Memory B cell (primary cell): ENCODE data around the gene ANKRD36C.
"Not testable (repeated sequence)": the region's sequence is repeated elsewhere in the genome, so short reads cannot be mapped to it uniquely, and the experiment has no call there.

ENCODE experiments used
- ATAC-seq: fragments of 150-1000 bp; cut with Tn5 transposase; 2 replicates; pipeline ENCODE4 v1.10.0; 2021; ENCODE audit warnings: low read depth, mild to moderate bottlenecking, moderate library complexity
- DNase-seq, 2 donors: peaks; one replicate each; pipeline ENCODE4 v3.0.0; 2022; ENCODE audit warnings: low spot score in 2 of 2
- H3K27ac Mint-ChIP-seq: one replicate; pipeline ENCODE4 v1.8.0; 2022; ENCODE audit warnings: mild to moderate bottlenecking, moderate library complexity, mixed read lengths
- H3K27me3 Mint-ChIP-seq: one replicate; pipeline ENCODE4 v1.8.0; 2022; ENCODE audit warnings: mixed read lengths
- H3K36me3 Mint-ChIP-seq: one replicate; pipeline ENCODE4 v1.8.0; 2022; ENCODE audit warnings: mild to moderate bottlenecking, mixed read lengths
- H3K4me1 Mint-ChIP-seq: one replicate; pipeline ENCODE4 v1.8.0; 2022; ENCODE audit warnings: mixed read lengths
- H3K4me3 Mint-ChIP-seq: one replicate; pipeline ENCODE4 v1.8.0; 2022; ENCODE audit warnings: mild to moderate bottlenecking, moderate library complexity, mixed read lengths
- H3K9me3 Mint-ChIP-seq: one replicate; pipeline ENCODE4 v1.8.0; 2022; ENCODE audit warnings: mixed read lengths

ANKRD36C gene

DNA sequence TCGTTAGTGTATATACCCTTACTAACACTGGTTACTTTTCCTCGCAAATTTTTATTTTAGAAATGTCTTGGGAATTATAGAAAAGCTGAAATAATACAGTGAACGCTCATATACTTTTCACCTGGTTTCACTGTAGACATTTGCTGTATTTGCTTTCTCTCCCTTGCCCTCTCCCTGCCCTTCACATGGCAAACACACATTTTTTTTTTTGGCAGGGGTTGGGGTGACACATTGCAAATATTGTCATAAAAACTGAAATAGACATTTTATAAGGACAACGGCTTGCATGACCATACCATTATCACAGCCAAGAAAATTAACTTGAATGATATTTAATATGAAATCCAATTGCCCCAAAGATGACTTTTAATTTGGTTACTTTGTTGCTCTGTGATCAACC is 24.7 kb upstream of the ANKRD36C start:
- H3K27ac Mint-ChIP-seq, ATAC-seq, H3K9me3 Mint-ChIP-seq, H3K4me3 Mint-ChIP-seq, H3K36me3 Mint-ChIP-seq, DNase-seq, H3K27me3 Mint-ChIP-seq, H3K4me1 Mint-ChIP-seq: not testable (repeated sequence)

DNA sequence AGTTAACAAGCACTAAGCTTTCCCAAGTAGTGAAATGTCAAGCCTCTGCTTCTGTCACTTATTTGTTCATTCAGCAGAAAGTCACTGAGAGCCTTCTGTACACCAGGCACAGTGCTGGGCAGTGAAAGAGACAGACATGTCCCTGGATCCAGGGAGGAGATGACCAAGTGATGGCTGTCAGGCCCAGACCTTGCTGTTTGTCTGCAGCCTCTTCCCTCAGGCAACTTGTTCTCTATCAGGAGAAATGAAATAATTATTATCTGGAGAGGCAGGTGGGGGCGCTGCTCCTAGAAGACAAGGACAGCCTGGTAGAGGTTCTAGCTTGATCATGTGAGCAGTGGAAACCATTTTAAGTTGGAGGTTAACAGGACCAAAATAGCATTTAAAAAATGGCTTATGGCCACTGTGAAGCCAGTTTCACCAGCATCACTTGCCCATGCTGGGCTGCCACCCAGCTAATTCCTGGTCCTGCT is 21.2 kb upstream of the ANKRD36C start:
- not testable (repeated sequence) for H3K9me3 Mint-ChIP-seq, H3K4me3 Mint-ChIP-seq, ATAC-seq, DNase-seq, H3K27me3 Mint-ChIP-seq, H3K27ac Mint-ChIP-seq, H3K36me3 Mint-ChIP-seq, H3K4me1 Mint-ChIP-seq

DNA sequence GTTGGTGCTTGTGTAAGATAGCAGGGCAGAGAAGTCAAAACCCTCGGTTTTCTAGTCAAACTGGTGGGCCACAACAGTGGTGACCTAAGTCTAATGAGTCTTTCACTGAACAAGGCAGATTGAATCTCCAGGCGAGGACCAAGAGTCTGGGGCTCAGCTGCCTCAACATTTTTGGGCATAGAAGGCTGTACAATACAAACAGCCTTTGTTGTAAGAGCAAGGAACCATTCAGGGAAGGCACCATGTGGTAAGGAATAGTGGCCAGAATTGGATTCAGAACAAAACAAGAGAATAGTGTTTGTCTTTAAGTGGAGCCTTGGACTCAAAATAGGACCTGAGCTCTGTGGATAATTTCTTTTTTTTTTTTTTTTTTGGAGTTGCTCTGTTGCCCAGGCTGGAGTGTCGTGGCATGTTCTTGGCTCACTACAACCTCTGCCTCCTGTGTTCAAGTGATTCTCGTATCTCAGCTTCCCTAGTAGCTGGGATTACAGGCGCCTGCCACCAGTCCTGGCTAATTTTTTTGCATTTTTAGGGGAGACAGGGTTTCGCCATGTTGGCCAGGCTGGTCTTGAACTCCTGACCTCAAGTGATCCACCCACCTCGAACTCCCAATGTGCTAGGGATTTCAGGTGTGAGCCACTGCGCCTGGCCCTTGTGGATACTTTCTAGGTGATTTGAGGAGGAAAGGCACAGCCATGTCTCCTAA is 20.6 kb upstream of the ANKRD36C start:
- not testable (repeated sequence) for H3K36me3 Mint-ChIP-seq, H3K4me1 Mint-ChIP-seq, H3K9me3 Mint-ChIP-seq, DNase-seq, H3K27me3 Mint-ChIP-seq, H3K4me3 Mint-ChIP-seq, ATAC-seq
- peak overlapping the region; percentile 53 for H3K27ac Mint-ChIP-seq

DNA sequence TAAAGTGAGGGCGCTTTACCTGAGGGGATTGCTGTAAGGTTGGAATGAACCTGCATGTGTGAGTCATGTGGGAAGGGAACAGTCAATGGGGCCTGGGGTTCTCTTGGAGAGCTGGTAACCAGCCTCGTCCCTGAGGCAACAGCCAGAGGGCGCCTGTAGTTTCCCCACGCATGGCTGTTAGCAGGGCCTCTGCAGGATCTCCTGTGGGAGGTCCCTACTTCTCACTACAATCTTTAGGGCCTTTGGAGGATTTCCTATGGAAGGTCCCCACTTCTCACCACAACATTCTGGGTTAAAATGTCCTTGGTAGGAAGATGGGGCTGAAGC is 19.5 kb upstream of the ANKRD36C start:
- not testable (repeated sequence) for H3K9me3 Mint-ChIP-seq, H3K27me3 Mint-ChIP-seq, ATAC-seq, H3K36me3 Mint-ChIP-seq, H3K4me1 Mint-ChIP-seq, H3K27ac Mint-ChIP-seq, DNase-seq
- peak overlapping the region; percentile 49 for H3K4me3 Mint-ChIP-seq

DNA sequence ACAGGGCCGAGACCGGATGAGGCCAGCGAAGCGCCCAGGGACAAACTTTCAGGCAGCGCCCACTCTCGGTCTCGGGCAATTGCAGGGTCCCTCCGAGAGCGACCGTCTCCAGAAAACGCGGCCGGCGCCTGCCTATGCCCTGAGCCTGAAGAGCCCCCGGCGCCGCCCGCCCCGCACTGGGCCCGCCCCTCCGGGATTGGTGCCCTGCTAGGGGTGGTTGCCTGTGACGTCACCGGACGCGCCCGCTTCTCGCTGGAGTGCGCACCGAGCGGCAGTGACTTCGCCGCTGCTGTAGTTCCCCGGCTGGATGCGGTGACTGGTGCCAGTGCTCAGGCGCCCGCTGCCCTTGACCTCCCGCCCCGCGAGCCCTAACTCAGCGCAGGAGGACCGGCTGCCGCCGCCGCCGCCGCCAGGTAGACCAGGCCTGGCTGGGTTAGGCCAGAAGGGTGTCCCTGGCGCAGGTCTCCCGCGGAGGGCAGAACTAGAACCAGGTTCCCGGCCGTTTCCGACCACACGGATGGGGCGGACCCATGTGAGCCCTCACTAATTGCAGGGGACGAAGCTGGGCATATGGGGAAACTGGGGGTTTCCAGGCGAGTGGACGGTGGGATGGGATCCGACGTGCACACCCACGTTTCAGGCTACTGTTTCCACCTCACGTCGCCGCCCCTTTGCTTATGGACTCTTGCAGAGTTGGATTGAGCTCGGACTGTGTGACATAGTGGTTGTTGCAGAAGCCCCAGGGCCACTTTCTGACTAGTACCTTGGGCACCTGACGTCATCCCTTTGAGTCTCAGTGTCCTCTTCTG is 18.9 kb upstream of the ANKRD36C start:
- H3K4me1 Mint-ChIP-seq, H3K9me3 Mint-ChIP-seq, H3K27me3 Mint-ChIP-seq, H3K36me3 Mint-ChIP-seq: not testable (repeated sequence)
- ATAC-seq (peak; percentile 98), DNase-seq (peak; percentile 90 to 93)
- Mint-ChIP-seq H3K4me3 (peak overlapping the region; percentile 78), H3K27ac (peak overlapping the region; percentile 90)

DNA sequence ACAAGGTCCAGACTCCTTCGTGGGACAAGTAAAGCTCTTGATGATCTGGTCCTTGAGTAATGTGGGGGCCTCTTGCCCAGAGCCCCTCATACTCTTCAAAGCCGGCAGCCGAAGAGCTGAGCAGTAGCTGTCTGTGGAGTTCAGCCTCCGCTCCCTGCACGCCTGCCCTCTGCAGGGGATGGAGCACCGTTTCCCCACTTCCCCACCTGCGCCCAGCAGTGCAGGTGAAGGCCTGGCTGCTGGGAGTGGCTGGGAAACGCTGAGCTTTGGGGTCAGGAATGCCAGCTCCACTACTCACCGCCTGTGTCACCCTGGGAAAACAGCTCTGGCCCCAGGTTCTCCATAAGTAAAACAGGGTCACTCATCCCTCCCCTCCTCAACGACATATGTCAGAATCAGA is 18.2 kb upstream of the ANKRD36C start:
- peak overlapping the region; percentile 90 for H3K27ac Mint-ChIP-seq

DNA sequence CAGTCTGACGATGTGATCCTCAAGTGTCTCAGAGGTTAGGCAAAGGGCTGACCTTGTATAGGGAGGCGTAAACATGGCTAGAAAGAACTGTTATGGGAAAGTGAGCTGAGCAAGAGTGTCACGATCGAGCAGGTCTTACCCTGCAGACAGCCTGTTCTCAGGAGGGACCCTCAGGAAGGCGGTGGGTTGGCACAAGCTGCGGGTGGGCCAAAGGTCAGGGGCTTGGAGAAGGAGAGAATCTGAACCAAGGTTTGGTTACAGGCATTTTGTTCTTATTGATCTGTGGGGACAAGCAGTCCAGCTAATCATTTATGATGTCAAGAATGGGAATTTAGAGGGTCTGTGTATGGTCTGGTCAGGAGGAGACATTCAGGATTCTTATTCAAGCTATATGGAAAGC is 16.4 kb upstream of the ANKRD36C start:
- H3K9me3 Mint-ChIP-seq, H3K4me3 Mint-ChIP-seq, H3K27ac Mint-ChIP-seq, H3K4me1 Mint-ChIP-seq, H3K36me3 Mint-ChIP-seq, DNase-seq, ATAC-seq: not testable (repeated sequence)
- peaks cover 10% of the 10 kb centered on the region for H3K27me3 Mint-ChIP-seq

More for the DNA sequence above, 18.2 kb upstream of the ANKRD36C start:
- H3K9me3 Mint-ChIP-seq, H3K27me3 Mint-ChIP-seq, DNase-seq, ATAC-seq, H3K4me1 Mint-ChIP-seq, H3K36me3 Mint-ChIP-seq: not testable (repeated sequence)
- H3K4me3 Mint-ChIP-seq, result peak overlapping the region; percentile 78

DNA sequence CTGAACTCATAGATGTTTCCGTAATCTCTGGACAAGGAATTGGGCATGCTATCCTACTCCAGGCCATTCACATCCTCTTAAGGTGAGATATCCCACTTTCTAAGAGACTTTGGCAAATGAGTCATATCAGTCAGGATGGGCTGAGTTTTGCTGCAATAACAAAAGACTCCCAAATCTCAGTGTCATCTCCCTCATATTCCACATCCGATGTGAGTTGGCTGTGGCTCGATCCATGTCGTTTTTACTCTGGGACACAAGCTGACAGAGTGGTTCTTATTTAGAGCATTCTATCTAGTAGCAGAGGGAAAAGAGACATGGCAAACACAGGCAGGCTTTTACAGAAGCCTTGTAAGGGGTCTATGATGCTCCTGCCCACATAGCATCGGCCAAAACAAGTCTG is 14.6 kb upstream of the ANKRD36C start:
- H3K36me3 Mint-ChIP-seq, H3K4me3 Mint-ChIP-seq, H3K9me3 Mint-ChIP-seq, DNase-seq, ATAC-seq, H3K27ac Mint-ChIP-seq, H3K4me1 Mint-ChIP-seq: not testable (repeated sequence)
- H3K27me3 Mint-ChIP-seq, result peaks cover 10% of the 10 kb centered on the region

DNA sequence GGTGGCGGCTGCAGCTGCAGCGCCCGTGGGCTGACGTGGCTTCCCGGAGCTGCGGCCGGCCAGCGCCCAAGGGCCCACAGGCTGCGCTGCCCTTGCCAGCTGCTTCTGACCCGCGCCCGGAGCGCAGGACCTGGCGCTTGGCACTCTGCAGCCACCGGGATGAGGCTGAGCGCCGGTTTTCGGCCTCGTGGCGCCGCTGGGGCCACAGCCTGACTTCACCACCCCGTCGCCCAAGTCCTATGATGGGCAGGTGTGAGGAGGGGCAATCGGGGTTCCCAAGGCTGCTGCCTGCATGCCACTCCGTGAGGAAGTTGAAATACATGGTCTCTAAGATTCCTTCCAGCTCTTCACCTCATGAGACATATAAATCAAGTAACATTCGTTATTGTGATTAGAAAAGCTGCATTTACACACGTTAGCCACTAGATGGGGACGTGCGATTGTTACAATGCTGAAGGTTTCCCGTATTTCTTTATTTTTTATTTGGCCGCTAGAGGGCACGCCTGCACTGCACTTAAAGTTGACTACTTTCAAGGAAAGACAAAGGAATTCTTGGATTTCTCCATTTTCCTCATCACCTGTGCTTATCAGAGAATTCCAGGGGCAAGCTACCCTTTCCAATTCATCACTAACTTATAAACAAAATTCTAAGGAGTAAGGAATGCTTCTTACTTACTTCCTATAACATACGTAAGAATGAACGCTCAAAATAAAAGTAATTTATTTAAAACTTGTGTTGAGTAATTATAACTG is 1.1 kb upstream of the ANKRD36C start:
- H3K36me3 Mint-ChIP-seq, result not testable (repeated sequence)
- ATAC-seq, result peak; percentile 52

DNA sequence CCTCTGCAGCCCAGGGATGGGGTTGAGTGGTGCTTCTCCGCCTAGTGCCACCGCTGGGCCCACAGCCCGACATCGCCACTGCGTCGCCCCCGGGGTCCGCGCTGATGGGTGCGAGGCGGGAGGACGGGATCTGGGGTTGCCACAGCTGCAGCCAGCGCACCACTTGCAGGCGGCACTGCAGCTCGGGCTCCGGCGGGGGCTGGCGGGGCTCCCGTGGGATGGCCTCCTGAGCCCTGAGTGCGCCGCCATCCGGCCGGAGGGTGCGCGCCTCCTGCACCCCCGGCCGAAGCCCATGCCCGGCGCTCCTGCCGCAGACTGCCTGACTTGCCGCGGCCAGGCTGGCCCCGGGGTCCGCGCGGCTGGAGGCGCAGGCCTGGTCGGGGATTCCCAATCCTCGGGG is 478 bp upstream of the ANKRD36C start:
- ATAC-seq, result peak; percentile 41
- H3K4me1 Mint-ChIP-seq, DNase-seq, H3K9me3 Mint-ChIP-seq, H3K36me3 Mint-ChIP-seq: not testable (repeated sequence)
- H3K27ac Mint-ChIP-seq, result peak overlapping the region; percentile 97
- peak overlapping the region; percentile 95 for H3K4me3 Mint-ChIP-seq
- H3K27me3 Mint-ChIP-seq, result peaks cover 11% of the 10 kb centered on the region

More for the DNA sequence above, 1.1 kb upstream of the ANKRD36C start:
- H3K4me1 Mint-ChIP-seq, H3K9me3 Mint-ChIP-seq: not testable (repeated sequence)
- H3K27me3 Mint-ChIP-seq, result peaks cover 11% of the 10 kb centered on the region
- DNase-seq, result peak; percentile 54 to 68
- H3K4me3 Mint-ChIP-seq, result peak overlapping the region; percentile 95
- H3K27ac Mint-ChIP-seq, result peak overlapping the region; percentile 97

DNA sequence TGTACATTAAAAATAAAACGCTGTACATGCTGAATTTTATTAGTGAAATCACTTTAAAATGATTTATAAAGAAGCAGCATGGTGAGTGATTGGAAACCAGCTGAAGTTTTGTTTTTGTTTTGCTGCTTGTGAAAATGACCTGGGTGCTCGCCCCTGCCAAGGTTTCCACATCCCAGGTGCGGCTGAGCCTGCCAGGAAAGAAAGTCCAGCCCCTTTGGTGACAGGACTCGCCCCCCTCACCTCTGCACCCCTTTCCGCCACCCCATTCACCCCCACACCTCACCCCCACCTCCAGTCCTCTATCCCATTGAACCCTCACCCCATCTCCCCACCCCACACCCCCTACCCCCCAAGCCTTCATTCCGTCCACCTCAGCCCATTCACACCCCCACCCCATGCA is 740 bp downstream of the ANKRD36C start:
- not testable (repeated sequence) for DNase-seq, H3K9me3 Mint-ChIP-seq, H3K4me1 Mint-ChIP-seq, ATAC-seq, H3K27me3 Mint-ChIP-seq, H3K36me3 Mint-ChIP-seq
- Mint-ChIP-seq H3K4me3 (peak overlapping the region; percentile 68), H3K27ac (peak overlapping the region; percentile 97)

DNA sequence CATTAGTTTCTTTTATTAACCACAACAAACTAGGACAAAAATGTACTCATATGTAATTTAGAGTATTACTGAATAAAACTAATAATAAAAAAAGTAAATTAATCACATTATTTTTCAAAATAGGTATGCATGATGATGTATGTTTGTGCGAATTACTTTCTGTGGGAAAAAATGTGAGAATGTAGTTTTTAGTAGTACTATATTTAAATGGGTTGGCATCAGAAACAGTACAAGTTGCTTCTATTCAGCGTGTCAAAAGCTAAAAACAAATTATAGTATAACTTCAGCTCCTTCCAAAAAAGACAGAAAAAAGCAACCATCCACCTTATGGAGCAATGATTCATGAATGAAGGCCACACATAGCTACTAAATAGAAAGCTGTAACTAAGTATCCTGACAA is 40.0 kb downstream of the ANKRD36C start:
- not testable (repeated sequence) for H3K27me3 Mint-ChIP-seq, H3K27ac Mint-ChIP-seq, H3K4me1 Mint-ChIP-seq, DNase-seq, H3K4me3 Mint-ChIP-seq, H3K9me3 Mint-ChIP-seq, ATAC-seq
- peaks cover 13% of the 10 kb centered on the region for H3K36me3 Mint-ChIP-seq

DNA sequence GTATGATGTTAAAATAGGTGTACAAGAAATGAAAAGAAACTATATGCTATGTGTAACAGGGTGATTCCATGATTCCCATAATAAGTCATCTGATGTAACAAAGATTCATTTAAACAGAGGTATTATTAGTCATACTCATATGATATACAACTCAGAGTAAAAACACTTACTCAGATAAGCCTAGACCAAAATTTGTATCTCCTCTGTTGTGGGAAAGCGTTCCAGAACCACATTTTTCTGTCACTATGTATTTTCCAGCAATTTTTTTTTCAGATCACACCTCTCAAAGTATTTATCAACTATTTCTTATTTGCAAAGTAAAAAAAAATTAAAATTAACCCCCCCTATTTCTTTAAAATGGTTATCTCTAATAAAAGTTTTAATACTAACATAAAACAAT is 43.6 kb downstream of the ANKRD36C start:
- not testable (repeated sequence) for H3K4me3 Mint-ChIP-seq, H3K27me3 Mint-ChIP-seq, H3K27ac Mint-ChIP-seq, ATAC-seq, H3K4me1 Mint-ChIP-seq, DNase-seq, H3K9me3 Mint-ChIP-seq
- H3K36me3 Mint-ChIP-seq, result peaks cover 15% of the 10 kb centered on the region

DNA sequence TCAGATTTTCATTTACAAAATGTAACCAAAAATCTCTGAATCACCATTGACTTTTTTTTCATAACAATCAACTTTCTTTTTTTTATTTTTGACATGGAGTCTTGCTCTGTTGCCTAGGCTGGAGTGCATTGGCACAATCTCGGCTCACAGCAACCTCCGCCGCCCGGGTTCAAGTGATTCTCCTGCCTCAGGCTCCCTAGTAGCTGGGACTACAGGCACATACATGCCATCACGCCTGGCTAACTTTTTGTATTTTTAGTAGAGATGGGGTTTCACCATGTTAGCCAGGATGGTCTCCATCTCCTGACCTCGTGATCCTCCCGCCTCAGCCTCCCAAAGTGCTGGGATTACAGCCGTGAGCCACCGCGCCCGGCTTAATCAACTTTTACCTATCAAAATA is 51.7 kb downstream of the ANKRD36C start:
- not testable (repeated sequence) for DNase-seq, H3K4me3 Mint-ChIP-seq, H3K4me1 Mint-ChIP-seq, H3K27me3 Mint-ChIP-seq, H3K9me3 Mint-ChIP-seq, ATAC-seq, H3K27ac Mint-ChIP-seq
- peaks cover 12% of the 10 kb centered on the region for H3K36me3 Mint-ChIP-seq
